NOMO-1 treated with DMSO at 0.1 percent for 48 hours (cell line): ENCODE data around the gene TNFRSF18.
"Not testable (repeated sequence)": the region's sequence is repeated elsewhere in the genome, so short reads cannot be mapped to it uniquely, and the experiment has no call there.

ENCODE experiments used
- DNase-seq: peaks from one replicate; lab custom pipeline; 2025; ENCODE audit not compliant: unreplicated experiment; lab: John Stamatoyannopoulos, UW

TNFRSF18 gene

GRCh38 chr1:1199141-1199960 is 7.0 kb downstream of the TNFRSF18 start:
- DNase-seq, result no peak

DNA sequence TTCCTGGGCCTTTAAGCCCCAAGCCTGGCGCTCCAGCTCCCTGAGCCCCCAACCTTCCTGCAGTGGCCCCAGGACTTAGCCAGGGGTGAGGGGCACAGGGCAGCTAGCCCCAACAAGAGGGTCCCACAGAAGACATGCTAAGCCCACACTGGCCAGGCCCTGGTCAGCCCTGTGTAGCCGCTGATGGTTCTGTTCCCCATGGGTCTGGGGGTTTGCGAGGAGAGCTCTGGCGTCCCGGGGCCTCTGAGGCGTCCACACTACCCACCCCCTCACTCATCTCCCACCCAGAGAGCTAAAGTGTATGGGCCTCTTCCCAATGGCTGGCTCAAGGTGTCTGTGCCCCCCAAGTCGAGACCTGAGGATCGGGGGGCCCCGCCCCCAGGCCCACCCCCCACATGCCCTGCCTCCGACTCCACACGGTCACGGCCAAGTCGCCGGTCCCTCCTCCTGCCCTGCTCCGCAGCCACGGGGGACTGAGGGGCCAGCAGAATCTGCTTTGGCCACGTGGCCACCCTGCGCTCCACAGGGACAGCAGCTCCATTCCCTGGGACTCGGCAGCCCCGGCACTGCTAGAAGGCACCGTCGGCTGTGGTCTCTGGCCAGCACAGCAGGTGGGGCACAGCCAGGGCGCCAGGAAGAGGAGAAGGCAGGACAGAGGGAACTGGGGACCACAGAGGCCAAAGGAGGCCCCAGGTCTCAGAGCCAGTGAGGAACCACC is 7.8 kb downstream of the TNFRSF18 start:
- no peak for DNase-seq

GRCh38 chr1:1197551-1198422 is 8.6 kb downstream of the TNFRSF18 start:
- DNase-seq, result no peak

DNA sequence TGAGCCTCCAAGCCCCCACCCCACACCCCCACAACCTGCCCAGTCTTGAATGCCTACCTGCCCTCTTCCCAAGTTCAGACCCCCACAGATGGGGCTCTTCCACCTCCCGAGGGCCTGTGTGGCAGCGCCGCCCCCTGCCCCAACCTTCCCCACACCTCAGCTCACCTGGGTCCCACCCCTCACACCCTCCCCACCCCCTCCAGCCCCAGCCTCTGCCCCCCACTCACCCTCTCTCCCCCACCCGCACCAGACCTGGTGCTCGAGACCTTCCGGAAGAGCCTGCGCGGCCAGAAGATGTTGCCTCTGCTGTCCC is 9.2 kb downstream of the TNFRSF18 start:
- no peak for DNase-seq

DNA sequence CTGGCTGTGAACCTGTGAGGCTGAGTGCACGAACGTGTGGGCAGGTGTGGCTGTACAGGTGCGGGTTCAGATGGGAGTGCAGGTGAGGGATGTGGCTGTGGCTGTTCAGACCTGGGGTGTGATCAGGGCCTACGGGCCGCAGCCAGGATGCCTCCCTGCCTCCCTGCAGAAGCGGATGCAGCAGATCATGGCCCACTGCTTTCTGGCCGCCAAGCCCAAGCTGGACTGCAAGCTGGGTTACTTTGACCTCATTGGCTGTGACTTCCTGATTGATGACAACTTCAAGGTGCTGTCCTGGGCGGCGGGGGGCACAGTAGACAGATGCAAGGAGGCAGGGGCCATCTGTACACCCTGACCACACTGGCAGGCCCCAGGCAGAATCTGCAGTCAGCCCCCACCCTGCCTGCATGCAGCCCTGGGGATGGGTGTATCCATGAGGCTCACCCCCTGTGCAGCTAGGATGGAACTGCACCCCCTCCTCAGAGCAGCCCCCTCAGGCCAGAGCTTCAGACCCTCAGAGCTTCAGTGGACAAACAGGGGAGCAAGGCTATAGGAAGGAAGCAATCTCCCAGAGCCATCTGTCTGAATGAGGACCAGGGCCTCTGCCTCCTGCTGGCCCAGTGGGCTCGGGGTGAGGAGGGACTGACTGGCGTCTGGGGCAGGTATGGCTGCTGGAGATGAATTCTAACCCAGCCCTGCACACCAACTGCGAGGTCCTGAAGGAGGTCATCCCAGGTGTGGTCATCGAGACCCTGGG is 9.8 kb downstream of the TNFRSF18 start:
- DNase-seq, result no peak

- not testable (repeated sequence) for DNase-seq
Measured at GRCh38 chr1:1195726-1196125, 10.7 kb downstream of the TNFRSF18 start.

- no peak for DNase-seq
Measured at GRCh38 chr1:1194723-1195122, 11.7 kb downstream of the TNFRSF18 start.

DNA sequence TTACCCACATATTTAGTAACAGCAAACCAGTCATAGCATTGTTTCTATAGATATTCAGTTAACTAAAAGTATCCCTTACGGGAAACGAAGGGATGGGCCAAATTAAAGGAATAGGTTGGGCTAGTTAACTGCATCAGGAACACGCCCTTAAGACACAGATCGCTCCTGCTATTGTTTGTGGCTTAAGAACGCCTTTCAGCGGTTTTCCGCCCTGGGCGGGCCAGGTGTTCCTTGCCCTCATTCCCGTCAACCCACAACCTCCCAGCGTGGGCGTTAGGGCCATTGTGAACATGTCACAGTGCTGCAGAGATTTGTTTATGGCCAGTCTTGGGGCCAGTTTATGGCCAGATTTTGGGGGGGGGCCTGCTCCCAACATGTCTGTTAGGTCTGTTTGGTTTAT is 14.7 kb downstream of the TNFRSF18 start:
- no peak for DNase-seq

- no peak for DNase-seq
Measured at GRCh38 chr1:1189111-1189510, 17.3 kb downstream of the TNFRSF18 start.

GRCh38 chr1:1187938-1188337 is 18.5 kb downstream of the TNFRSF18 start:
- no peak for DNase-seq

GRCh38 chr1:1185101-1185765 is 21.2 kb downstream of the TNFRSF18 start:
- no peak for DNase-seq

DNA sequence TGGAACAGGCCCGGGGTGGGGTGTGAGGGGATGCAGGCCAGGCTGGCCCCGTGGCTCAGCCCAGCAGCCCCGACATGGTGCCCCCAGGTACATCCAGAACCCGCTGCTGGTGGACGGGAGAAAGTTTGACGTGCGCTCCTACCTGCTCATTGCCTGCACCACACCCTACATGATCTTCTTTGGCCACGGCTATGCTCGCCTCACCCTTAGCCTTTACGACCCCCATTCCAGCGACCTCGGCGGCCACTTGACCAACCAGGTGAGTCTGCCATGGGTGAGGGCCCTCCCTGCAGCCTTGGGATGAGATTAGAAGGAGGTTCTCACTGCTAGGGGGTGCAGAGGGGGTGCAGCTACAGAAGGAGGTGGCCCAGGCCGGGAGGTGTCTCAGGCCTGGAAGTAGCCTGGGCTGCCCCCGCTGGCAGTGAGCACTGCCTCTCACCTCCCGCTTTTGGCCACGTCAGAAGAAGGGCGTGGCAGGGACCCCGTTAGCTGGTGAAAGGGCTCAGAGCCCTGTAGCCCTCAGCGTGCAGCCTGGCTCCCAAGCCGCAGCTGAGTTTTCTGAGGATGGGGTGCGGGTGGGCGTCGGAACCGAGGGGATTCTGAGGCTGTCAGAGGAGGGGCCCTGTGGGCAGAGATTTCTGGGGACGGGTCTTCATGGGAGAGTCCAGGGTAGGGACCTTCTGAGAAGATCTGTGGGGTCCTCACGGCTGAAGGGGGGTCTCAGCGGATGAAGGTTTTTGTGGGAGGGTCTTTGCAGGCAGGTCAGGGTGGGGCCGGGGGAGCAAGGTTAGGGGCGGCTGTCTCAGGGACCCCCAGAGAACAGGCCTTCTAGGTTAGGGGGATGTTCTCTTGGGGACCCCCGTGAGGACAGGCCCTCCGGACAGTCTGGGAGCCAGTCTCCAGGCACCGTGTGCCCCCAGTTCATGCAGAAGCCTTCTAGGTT is 22.3 kb downstream of the TNFRSF18 start:
- DNase-seq, result no peak

DNA sequence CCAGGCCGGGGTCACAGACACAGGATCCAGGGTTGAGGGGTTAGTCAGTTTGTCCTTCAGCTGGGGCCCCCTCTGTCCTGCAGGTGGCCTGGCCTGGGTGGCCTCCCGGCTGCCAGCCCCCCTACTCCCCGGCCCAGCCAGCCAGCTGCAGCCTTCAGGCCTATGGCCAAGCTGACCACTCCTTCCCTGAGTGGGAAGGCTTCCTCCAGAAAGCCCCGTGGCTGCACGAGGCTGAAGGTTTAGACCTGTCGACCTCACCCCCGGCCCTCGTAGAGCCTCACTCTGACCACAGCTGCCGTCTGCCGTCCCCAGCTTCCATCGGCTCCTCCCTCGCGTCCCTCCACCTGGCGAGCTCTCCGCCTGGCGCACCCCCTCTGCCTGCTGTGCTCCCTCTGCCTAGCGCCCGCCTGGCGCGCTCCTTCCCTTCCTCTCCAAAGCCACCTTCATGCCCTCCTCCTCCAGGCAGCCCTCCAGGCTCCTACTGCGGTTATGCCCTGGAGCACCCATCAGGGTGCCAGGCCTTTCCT is 23.1 kb downstream of the TNFRSF18 start:
- no peak for DNase-seq

DNA sequence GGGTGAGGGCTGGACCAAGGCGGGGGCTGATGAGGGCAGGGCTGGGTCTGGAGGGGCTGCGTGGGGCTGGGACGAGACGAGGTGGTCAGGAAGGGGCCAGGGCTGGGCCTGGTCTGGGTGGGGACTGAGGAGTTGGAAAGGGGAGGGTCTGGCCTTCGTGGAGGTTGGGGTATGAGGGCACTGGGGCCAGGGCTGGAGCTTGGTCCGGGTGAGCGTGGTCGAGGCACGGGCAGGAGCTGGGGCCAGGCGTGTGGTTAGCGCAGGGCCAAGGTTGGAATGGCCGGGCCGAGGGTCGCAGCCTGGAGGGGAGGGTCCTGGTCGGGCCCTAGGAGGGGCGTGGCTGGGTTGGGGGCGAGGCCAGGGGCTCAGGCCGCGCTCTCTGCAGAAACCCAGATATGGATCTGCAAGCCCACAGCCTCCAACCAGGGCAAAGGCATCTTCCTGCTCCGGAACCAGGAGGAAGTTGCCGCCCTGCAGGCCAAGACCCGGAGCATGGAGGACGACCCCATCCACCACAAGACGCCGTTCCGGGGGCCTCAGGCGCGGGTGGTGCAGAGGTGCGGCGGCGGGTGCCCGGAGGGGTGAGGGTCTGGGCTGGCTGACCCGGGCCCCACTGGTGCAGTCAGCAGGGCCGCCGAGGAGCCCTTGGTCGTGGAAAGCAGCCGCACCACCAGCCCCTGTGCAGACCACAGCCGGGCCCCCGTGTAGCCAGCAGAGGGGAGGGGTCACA is 23.7 kb downstream of the TNFRSF18 start:
- DNase-seq, result no peak

GRCh38 chr1:1181938-1182410 is 24.4 kb downstream of the TNFRSF18 start:
- DNase-seq, result no peak

GRCh38 chr1:1181129-1181937 is 25.1 kb downstream of the TNFRSF18 start:
- no peak for DNase-seq
